ENCODE data around the gene ALDOA. TPM values are rescaled to one million over a fixed set of nuclear protein-coding genes. Genes with fewer than 3 reads are reported as not detected.
A peak's percentile ranks its signal among the peaks of the same experiment; 100 is the strongest.

ALDOA gene
- total RNA-seq, 1 experiment from 2014 or later, result 1,165 TPM

DNA sequence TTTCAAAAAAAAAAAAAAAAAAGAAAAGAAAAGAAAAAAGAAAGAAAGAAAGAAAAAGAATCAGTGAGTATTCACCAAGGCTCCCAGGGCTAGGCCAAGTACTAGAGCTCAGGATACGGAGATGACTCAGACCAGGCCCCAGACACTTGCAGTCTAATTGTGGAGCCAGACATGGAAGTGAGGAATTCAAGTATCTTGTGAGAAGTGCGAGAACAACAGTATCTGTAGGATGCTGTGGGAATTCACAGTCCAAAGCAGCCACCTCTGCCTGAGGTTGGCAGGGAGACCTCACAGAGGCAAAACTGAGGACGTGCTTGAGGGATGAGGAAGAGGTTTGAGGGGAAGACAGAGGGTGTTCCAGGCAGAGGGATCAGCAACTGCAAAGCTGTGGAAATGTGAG, 14.0 kb upstream of the ALDOA start:
- intact Hi-C loops (cut with micrococcal nuclease), result no loop called here
- no peak for DNase-seq (ENCODE audit: unreplicated experiment)
- peak overlapping the region; percentile 54 for H3K4me3 Mint-ChIP-seq (ENCODE audit: unreplicated experiment)
- no peaks in the 10 kb centered on the region for H3K27me3 Mint-ChIP-seq (ENCODE audit: insufficient read depth, unreplicated experiment)
- no peaks in the 10 kb centered on the region for H3K36me3 Mint-ChIP-seq (ENCODE audit: insufficient read depth, unreplicated experiment)
- CTCF ChIA-PET, result interaction anchor here (1.0 kb wide), 1 partner anchor 19 kb away, joined by 5 read pairs; the partner anchor contains the start of gene TLCD3B
- POLR2A ChIA-PET, result interaction anchor here (1.1 kb wide), 1 partner anchor 16 kb away, joined by 3 read pairs; no protein-coding TSS in a partner anchor
- H3K9me3 Mint-ChIP-seq (ENCODE audit: unreplicated experiment), result no peaks in the 10 kb centered on the region
- peaks cover 28% of the 10 kb centered on the region for H3K4me1 Mint-ChIP-seq (ENCODE audit: insufficient read depth, unreplicated experiment)
- H3K27ac Mint-ChIP-seq (ENCODE audit: low read depth, unreplicated experiment), result no peak overlapping the region
- no TSS peak for BruUV-seq (replicated peaks)
- TF ChIP-seq, protein P1, sequence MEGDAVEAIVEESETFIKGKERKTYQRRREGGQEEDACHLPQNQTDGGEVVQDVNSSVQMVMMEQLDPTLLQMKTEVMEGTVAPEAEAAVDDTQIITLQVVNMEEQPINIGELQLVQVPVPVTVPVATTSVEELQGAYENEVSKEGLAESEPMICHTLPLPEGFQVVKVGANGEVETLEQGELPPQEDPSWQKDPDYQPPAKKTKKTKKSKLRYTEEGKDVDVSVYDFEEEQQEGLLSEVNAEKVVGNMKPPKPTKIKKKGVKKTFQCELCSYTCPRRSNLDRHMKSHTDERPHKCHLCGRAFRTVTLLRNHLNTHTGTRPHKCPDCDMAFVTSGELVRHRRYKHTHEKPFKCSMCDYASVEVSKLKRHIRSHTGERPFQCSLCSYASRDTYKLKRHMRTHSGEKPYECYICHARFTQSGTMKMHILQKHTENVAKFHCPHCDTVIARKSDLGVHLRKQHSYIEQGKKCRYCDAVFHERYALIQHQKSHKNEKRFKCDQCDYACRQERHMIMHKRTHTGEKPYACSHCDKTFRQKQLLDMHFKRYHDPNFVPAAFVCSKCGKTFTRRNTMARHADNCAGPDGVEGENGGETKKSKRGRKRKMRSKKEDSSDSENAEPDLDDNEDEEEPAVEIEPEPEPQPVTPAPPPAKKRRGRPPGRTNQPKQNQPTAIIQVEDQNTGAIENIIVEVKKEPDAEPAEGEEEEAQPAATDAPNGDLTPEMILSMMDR (IDR thresholded peaks at IDR 0.05; ENCODE audit: unreplicated experiment), result no peak

DNA sequence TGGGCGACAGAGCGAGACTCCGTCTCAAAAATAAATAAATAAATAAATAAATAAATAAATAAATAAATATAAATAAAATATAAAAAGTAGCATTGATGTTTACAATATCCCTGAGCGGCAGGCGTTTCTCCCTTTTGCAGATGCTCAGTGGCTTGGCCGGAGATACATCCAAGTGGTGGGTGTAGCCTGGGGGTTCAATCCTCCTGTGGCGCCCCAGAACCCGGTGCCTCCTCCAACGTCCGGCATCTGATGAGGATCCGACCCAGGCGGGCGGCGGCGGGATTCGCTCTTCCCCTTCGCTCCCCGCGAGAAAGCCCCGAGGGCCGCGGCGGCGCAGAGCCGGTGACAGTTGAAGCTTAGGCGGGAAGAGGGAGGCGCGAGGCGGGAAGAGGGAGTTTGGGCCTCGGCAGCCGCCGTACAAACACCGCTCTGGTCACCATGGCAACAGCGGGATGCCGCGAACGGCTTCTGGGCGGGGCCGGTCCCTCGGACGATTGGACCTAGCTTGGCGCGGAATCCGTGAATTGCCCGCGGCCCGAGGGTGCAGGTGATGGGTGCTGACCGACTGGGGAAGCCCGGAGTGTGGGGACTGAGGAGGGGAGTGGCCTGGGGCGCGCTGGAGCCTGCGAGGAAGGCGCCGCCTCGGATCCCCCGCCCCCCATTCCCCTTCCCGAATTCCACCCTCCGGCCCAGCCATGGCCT, 12.7 kb upstream of the ALDOA start:
- peak; percentile 92 for DNase-seq (ENCODE audit: unreplicated experiment)
- Mint-ChIP-seq H3K36me3 (ENCODE audit: insufficient read depth, unreplicated experiment) (no peaks in the 10 kb centered on the region), H3K4me1 (ENCODE audit: insufficient read depth, unreplicated experiment) (peaks cover 28% of the 10 kb centered on the region), H3K4me3 (ENCODE audit: unreplicated experiment) (peak overlapping the region; percentile 77), H3K27me3 (ENCODE audit: insufficient read depth, unreplicated experiment) (no peaks in the 10 kb centered on the region), H3K9me3 (ENCODE audit: unreplicated experiment) (no peaks in the 10 kb centered on the region), H3K27ac (ENCODE audit: low read depth, unreplicated experiment) (peak overlapping the region; percentile 50)
- BruUV-seq (replicated peaks), result no TSS peak
- ChIA-PET CTCF (interaction anchor here (0.6 to 1.2 kb wide), 5 partner anchors 11 to 236 kb away, joined by 3 to 7 read pairs (median 4); no protein-coding TSS in a partner anchor), POLR2A (interaction anchor here (0.6 to 6.5 kb wide), 7 partner anchors 10 to 606 kb away, joined by 3 to 173 read pairs (median 4); partner anchors contain the start of genes ALDOA and CORO1A)
- TF ChIP-seq, protein P1 (IDR thresholded peaks at IDR 0.05; ENCODE audit: unreplicated experiment), result no peak
- intact Hi-C loops (cut with micrococcal nuclease), result loop anchor here (1.0 kb wide), 1 partner anchor 12 kb away; the partner anchor contains the start of gene ALDOA

DNA sequence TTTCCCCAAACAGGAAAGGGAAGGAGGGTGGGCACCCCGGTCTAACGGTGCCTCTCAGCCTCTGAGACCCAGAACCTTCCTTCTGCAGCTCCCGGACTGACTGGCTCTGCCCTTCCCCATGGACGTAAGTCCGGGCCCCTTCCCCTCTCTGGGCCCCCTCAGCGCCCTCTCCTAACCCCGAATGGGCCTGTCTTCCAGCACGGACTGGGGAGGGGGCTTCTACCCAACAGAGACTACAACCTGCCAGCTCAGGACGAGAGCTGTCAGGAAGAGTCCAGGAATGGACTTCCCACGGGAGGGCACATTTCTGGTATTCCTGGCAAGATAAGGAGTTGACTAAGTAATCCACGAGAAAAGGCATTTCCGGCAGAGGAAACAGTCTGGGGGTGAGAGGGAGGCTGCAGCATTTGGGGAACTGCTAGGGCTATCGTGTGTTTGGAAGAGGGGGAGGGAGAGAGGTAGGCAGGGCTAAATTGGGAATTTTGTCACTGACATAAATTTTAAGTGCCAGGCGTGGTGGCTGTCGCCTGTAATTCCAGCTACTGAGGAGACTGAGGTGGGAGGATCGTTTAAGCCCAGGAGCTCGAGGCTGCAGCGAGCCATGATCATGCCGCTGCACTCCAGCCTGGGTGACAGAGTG, 12.1 kb upstream of the ALDOA start:
- H3K4me3 Mint-ChIP-seq (ENCODE audit: unreplicated experiment), result peak overlapping the region; percentile 77
- no peaks in the 10 kb centered on the region for H3K9me3 Mint-ChIP-seq (ENCODE audit: unreplicated experiment)
- DNase-seq (ENCODE audit: unreplicated experiment), result peak; percentile 24
- no peaks in the 10 kb centered on the region for H3K36me3 Mint-ChIP-seq (ENCODE audit: insufficient read depth, unreplicated experiment)
- no TSS peak for BruUV-seq (replicated peaks)
- H3K27me3 Mint-ChIP-seq (ENCODE audit: insufficient read depth, unreplicated experiment), result no peaks in the 10 kb centered on the region
- TF ChIP-seq, protein P1 (IDR thresholded peaks at IDR 0.05; ENCODE audit: unreplicated experiment), result no peak
- H3K27ac Mint-ChIP-seq (ENCODE audit: low read depth, unreplicated experiment), result peak overlapping the region; percentile 50
- CTCF ChIA-PET, result interaction anchor here (0.6 to 1.2 kb wide), 8 partner anchors 12 to 394 kb away, joined by 3 to 7 read pairs (median 3); no protein-coding TSS in a partner anchor
- POLR2A ChIA-PET, result interaction anchor here (0.7 to 6.5 kb wide), 5 partner anchors 11 to 130 kb away, joined by 3 to 173 read pairs (median 4); partner anchors contain the start of genes ALDOA and CORO1A
- H3K4me1 Mint-ChIP-seq (ENCODE audit: insufficient read depth, unreplicated experiment), result peaks cover 28% of the 10 kb centered on the region
- intact Hi-C loops (cut with micrococcal nuclease), result loop anchor here (1.0 kb wide), 1 partner anchor 12 kb away; the partner anchor contains the start of gene ALDOA

DNA sequence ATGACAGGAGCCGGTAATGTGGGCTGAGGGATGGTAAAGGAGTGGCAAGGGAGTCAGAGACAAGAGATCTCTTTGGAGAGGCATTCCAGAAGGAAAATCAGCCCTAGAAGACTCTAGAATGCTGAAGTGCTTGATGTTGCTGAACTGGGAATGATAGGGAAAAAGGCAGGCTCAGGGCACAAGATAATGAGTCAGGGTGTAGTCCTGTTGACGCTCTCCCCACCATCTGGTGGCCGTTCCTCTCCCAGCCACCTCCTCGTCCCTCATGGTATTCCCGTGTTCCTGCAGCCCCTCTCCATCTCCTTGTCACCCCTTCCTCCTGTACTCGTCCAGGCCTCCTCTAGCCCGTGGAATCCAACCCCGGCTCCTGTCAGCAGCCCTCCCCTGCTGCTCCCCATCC, 11.1 kb upstream of the ALDOA start:
- Mint-ChIP-seq H3K36me3 (ENCODE audit: insufficient read depth, unreplicated experiment) (no peaks in the 10 kb centered on the region), H3K9me3 (ENCODE audit: unreplicated experiment) (no peaks in the 10 kb centered on the region), H3K4me3 (ENCODE audit: unreplicated experiment) (peak overlapping the region; percentile 13), H3K27ac (ENCODE audit: low read depth, unreplicated experiment) (no peak overlapping the region), H3K27me3 (ENCODE audit: insufficient read depth, unreplicated experiment) (no peaks in the 10 kb centered on the region), H3K4me1 (ENCODE audit: insufficient read depth, unreplicated experiment) (peaks cover 28% of the 10 kb centered on the region)
- TF ChIP-seq, protein P1 (IDR thresholded peaks at IDR 0.05; ENCODE audit: unreplicated experiment), result no peak
- ChIA-PET POLR2A (interaction anchor here (0.5 to 6.5 kb wide), 5 partner anchors 11 to 317 kb away, joined by 3 to 173 read pairs (median 3); partner anchors contain the start of genes ALDOA and TMEM219), CTCF (interaction anchor here (0.7 to 1.3 kb wide), 5 partner anchors 9 to 395 kb away, joined by 3 to 7 read pairs (median 3); no protein-coding TSS in a partner anchor)
- no peak for DNase-seq (ENCODE audit: unreplicated experiment)
- BruUV-seq (replicated peaks), result no TSS peak
- intact Hi-C loops (cut with micrococcal nuclease), result no loop called here

Data from MCF 10A (cell line).